Kasumi-1 (cell line): ENCODE results near the gene IPO4.

Experiments
- DNase-seq, 2 experiments: peaks; one replicate each; lab custom pipeline; 2025; lab: John Stamatoyannopoulos, UW

The IPO4 gene

GRCh38 chr14:24176599-24176998 lies 12.0 kb downstream of the IPO4 start:
- DNase-seq = no peak

- DNase-seq = no peak
Observed at GRCh38 chr14:24172871-24173281, 15.7 kb downstream of the IPO4 start.

- DNase-seq = no peak
Observed at GRCh38 chr14:24172261-24172860, 16.3 kb downstream of the IPO4 start.

DNA sequence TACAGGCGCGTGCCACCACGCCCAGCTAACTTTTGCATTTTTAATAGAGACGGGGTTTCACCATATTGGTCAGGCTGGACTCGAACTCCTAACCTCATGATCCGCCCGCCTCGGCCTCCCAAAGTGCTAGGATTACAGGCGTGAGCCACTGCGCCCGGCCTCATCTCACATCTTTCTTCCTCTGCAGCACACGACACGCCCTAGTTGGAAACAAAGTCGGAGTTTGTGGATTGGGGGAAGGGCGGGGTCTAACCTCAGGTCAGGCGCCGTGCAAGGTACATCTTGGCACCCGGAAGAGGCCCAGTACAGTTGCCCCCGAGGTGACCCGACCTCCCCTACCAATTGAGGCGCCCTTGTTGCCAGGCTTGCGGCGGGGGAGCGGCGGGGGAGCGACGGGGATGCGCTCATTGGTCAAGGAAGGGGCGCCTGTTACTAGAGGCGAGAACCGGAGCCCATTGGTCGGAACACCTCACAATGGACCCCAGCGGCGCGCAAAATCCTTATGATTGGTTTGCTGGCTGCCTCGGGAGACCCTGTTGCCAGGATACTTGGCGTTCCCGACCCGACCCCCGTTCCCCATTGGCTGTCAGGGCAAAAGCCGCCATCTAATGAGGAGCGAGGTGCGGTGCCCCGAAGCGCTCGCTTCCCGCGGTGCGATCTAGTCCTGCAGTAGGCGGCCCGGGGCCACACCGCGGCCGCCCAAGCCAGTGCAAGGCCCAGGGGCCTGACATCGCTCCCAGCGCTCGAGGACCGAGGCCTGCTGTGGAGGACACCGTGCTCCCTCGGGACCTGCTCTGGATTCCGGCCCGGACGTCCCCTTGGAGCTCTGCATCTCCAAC lies 17.0 kb downstream of the IPO4 start, which contains the start of gene REC8:
TSS of gene REC8 (plus strand) at position 659 of the 839 bp plus-strand sequence. CDS start 473 bp downstream, outside the sequence.
- no peak for DNase-seq

GRCh38 chr14:24167469-24168114 lies 21.0 kb downstream of the IPO4 start:
- DNase-seq = peak; percentile 3 to 32

- DNase-seq = no peak
Observed at GRCh38 chr14:24165785-24166184, 22.8 kb downstream of the IPO4 start.

DNA sequence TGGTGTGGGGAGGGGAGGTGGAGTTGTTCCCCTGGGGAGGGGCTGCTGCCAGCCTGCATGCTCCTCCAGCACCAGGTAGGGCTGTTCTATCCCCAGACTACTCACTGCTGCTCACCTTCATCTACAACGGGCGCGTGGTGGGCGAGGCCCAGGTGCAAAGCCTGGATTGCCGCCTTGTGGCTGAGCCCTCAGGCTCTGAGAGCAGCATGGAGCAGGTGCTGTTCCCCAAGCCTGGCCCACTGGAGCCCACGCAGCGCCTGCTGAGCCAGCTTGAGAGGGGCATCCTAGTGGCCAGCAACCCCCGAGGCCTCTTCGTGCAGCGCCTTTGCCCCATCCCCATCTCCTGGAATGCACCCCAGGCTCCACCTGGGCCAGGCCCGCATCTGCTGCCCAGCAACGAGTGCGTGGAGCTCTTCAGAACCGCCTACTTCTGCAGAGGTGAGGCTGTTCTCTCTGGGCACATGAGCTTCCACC lies 24.1 kb downstream of the IPO4 start:
- no peak for DNase-seq

- DNase-seq = no peak
Observed at GRCh38 chr14:24162093-24162492, 26.5 kb downstream of the IPO4 start.

- DNase-seq = peak; percentile 96 to 97
Observed at GRCh38 chr14:24160850-24161804, 27.5 kb downstream of the IPO4 start, which contains the start of gene IRF9. Gene IRF9 (plus strand): TSS chr14:24161265. CDS start chr14:24162145, 880 bp downstream.

DNA sequence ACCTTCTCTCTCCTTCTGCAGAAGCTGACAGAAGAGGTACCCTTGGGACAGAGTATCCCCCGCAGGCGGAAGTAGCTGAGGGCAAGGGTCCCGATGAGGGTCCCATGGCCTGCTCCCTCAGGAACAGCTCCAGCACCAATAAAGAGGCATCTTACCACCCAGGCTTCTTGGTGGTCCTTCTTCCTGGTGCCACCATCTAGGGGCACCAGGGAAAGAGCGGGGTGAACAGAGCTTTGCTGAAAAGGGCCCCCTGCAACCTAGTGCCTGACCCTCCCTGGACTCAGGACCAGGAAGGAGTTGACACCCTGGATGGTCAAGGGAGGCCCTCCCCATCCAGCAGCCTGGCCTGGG lies 28.1 kb downstream of the IPO4 start:
- no peak for DNase-seq

- no peak for DNase-seq
Observed at GRCh38 chr14:24159777-24160498, 28.7 kb downstream of the IPO4 start.

DNA sequence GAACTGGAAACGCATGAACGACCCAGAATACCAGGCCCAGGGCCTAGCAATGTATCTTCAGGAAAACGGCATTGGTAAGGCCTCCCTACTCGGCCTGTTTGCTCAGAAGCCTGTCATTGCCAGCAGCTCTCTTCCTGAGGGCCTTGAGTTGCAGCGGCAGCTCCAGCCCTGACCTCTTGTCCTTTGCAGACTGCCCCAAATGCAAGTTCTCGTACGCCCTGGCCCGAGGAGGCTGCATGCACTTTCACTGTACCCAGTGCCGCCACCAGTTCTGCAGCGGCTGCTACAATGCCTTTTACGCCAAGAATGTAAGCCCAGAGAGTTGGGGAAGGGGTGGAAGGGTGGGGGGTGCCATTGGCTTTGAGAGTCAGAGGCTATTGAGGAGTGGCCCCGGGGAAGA lies 31.3 kb downstream of the IPO4 start:
- DNase-seq = no peak

DNA sequence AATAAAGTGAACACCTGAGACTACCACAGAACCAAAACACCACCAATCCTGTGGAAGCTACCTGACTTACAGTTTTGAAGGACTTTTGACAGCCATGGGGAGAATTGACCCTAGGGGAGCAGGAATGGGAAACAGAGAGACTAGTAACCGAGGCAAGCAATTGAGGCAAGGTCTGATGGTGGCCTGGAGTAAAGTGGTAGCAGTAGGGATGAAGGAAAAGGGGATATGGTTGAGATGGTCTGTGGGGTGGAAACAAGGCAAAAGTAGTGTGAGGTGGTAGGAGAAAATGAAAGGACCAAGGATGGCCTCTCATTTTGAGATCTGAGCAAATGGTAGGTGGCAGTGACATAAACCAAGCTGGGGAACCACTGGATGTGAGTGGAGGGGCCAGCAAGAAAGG lies 31.8 kb downstream of the IPO4 start:
- no peak for DNase-seq

DNA sequence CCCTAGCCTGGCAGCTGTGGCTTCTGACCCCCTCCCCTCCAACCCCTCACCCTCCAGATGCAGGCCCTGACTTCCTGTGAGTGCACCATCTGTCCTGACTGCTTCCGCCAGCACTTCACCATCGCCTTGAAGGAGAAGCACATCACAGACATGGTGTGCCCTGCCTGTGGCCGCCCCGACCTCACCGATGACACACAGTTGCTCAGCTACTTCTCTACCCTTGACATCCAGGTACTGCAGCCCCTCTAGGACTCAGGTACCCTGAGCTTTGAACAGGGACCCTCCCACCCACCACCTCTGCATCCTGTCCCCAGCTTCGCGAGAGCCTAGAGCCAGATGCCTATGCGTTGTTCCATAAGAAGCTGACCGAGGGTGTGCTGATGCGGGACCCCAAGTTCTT lies 33.5 kb downstream of the IPO4 start:
- DNase-seq = no peak

DNA sequence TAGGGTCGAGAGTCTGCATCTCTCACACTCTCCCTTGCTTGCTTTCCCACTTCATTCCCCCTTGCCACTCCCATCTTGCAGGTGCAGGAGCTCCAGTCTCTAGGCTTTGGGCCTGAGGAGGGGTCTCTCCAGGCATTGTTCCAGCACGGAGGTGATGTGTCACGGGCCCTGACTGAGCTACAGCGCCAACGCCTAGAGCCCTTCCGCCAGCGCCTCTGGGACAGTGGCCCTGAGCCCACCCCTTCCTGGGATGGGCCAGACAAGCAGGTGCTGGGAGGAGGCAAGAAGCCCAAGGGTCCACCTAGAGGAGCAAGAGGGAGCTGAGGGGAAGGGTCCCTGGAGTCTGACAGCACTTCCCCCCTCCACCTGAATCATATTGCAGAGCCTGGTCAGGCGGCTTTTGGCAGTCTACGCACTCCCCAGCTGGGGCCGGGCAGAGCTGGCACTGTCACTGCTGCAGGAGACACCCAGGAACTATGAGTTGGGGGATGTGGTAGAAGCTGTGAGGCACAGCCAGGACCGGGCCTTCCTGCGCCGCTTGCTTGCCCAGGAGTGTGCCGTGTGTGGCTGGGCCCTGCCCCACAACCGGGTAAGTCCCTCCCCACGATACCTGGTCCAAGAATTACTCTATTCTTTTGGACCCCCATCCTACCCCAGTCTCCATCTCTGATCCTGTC lies 37.1 kb downstream of the IPO4 start:
- DNase-seq = no peak

DNA sequence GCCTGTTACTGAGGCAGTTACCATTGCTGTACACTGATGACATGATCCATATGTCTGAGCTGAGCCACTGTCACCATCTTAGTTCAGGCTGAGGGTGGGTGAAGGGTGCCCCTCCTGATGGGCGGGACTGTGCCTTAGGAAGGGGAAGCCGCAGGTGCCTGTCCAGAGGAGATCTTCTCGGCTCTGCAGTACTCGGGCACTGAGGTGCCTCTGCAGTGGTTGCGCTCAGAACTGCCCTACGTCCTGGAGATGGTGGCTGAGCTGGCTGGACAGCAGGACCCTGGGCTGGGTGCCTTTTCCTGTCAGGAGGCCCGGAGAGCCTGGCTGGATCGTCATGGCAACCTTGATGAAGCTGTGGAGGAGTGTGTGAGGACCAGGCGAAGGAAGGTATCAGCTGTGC lies 37.6 kb downstream of the IPO4 start:
- no peak for DNase-seq

- no peak for DNase-seq
Observed at GRCh38 chr14:24150567-24150966, 38.0 kb downstream of the IPO4 start.

- DNase-seq = no peak
Observed at GRCh38 chr14:24150061-24150460, 38.6 kb downstream of the IPO4 start.

- DNase-seq = no peak
Observed at GRCh38 chr14:24149302-24149969, 39.2 kb downstream of the IPO4 start.
